Erythroblast (primary cell): ENCODE results near the gene PPHLN1.

Source experiments
- GATA1 ChIP-seq: IDR thresholded peaks from 2 replicates; pipeline ENCODE4 v1.6.1; 2011; ENCODE audit warnings: low read depth, mild to moderate bottlenecking, control low read depth, low read length, moderate library complexity
- POLR2A ChIP-seq: IDR thresholded peaks from 2 replicates; pipeline ENCODE4 v1.6.1; 2011; ENCODE audit warnings: mild to moderate bottlenecking, low read length

- TF ChIP-seq POLR2A (no peak), GATA1 (no peak)
Measured at GRCh38 chr12:42323856-42324255, 2.1 kb upstream of the PPHLN1 start.
